Right ventricle myocardium inferior (tissue), 1 donor: ENCODE measurements around the gene RTBDN. TPM values are rescaled to one million over a fixed set of nuclear protein-coding genes. Genes with fewer than 3 reads are reported as not detected.

Source experiments
- microRNA-seq: library from miRNA; unstranded; fragments of <30 nt; microRNA quantifications from one replicate; pipeline ENCODE4 v1.2.0, GENCODE V29; 2020
- total RNA-seq: library from RNA; stranded (reverse); fragmentation: NEBNext Ultra II Directional; extraction: Animal tissue kit (Norgen Biotek cat#: 25700); gene quantifications from one replicate; pipeline ENCODE4 v1.2.1, GENCODE V29; 2021
- donor health status: DM: no; HTN: yes; CAD: no; lungs with severe emphysema.

Gene RTBDN
- total RNA-seq, 1 donor from 2014 or later = not detected

Small RNA genes lying within 50 kb of the gene (microRNA-seq; reads per million reads assigned to microRNA genes)
- not detected for gene MIR5684
- gene MIR6794 = not detected

Other genes starting within 250 kb of the RTBDN start
- gene ZNF490, start 223.8 kb downstream of the RTBDN start, total RNA-seq = 5.1 TPM
- 14.4 TPM for gene ZNF791, start 223.7 kb downstream of the RTBDN start, total RNA-seq
- 40.2 TPM for gene MAN2B1, start 167.8 kb downstream of the RTBDN start, total RNA-seq
- gene WDR83, start 167.8 kb downstream of the RTBDN start, total RNA-seq = 7.2 TPM
- 45.9 TPM for gene DHPS, start 152.7 kb downstream of the RTBDN start, total RNA-seq
- not detected for gene GNG14, start 146.6 kb downstream of the RTBDN start, total RNA-seq
- 1.7 TPM for gene FBXW9, start 137.9 kb downstream of the RTBDN start, total RNA-seq
- gene TNPO2, start 110.6 kb downstream of the RTBDN start, total RNA-seq = 35.1 TPM
- 133 TPM for gene TRIR, start 99.9 kb downstream of the RTBDN start, total RNA-seq
- gene GET3, start 97.1 kb downstream of the RTBDN start, total RNA-seq = 65.8 TPM
- not detected for gene BEST2, start 82.8 kb downstream of the RTBDN start, total RNA-seq
- 51.6 TPM for gene HOOK2, start 59.0 kb downstream of the RTBDN start, total RNA-seq
- gene JUNB, start 43.1 kb downstream of the RTBDN start, total RNA-seq = 25.0 TPM
- 692 TPM for gene PRDX2, start 32.8 kb downstream of the RTBDN start, total RNA-seq
- 1.7 TPM for gene THSD8, start 32.5 kb downstream of the RTBDN start, total RNA-seq
- 6.3 TPM for gene RNASEH2A, start 28.0 kb downstream of the RTBDN start, total RNA-seq
- gene MAST1, start 3.9 kb upstream of the RTBDN start, total RNA-seq = 0.22 TPM
- 18.8 TPM for gene DNASE2, start 46.9 kb upstream of the RTBDN start, total RNA-seq
- gene KLF1, start 52.6 kb upstream of the RTBDN start, total RNA-seq = not detected
- 33.4 TPM for gene GCDH, start 56.6 kb upstream of the RTBDN start, total RNA-seq
- not detected for gene SYCE2, start 84.7 kb upstream of the RTBDN start, total RNA-seq
- gene FARSA, start 99.1 kb upstream of the RTBDN start, total RNA-seq = 37.6 TPM
- gene CALR, start 104.0 kb upstream of the RTBDN start, total RNA-seq = 496 TPM
- 171 TPM for gene RAD23A, start 111.3 kb upstream of the RTBDN start, total RNA-seq
- gene GADD45GIP1, start 122.6 kb upstream of the RTBDN start, total RNA-seq = 33.7 TPM
- gene DAND5, start 135.0 kb upstream of the RTBDN start, total RNA-seq = 9.9 TPM
- 159 TPM for gene NFIX, start 160.9 kb upstream of the RTBDN start, total RNA-seq